GM20000 (cell line): Measurements from ENCODE around the gene PRR14L.

Source experiments
- DNase-seq: peaks from one replicate; pipeline ENCODE4 v3.0.0; 2012; ENCODE audit warnings: low spot score
- CTCF ChIP-seq: IDR thresholded peaks from 2 replicates; pipeline ENCODE4 v1.5.1; 2012; ENCODE audit warnings: mild to moderate bottlenecking, control low read depth; ENCODE audit errors: extremely low read depth, missing control alignments

Gene PRR14L

GRCh38 chr22:31692186-31692886 lies 57.6 kb downstream of the PRR14L start:
- no peak for TF ChIP-seq CTCF
- DNase-seq = no peak

- no peak for DNase-seq
- no peak for TF ChIP-seq CTCF
Measured at GRCh38 chr22:31691408-31691807, 58.5 kb downstream of the PRR14L start.

- no peak for TF ChIP-seq CTCF
- no peak for DNase-seq
Measured at GRCh38 chr22:31683181-31684105, 66.5 kb downstream of the PRR14L start.

DNA sequence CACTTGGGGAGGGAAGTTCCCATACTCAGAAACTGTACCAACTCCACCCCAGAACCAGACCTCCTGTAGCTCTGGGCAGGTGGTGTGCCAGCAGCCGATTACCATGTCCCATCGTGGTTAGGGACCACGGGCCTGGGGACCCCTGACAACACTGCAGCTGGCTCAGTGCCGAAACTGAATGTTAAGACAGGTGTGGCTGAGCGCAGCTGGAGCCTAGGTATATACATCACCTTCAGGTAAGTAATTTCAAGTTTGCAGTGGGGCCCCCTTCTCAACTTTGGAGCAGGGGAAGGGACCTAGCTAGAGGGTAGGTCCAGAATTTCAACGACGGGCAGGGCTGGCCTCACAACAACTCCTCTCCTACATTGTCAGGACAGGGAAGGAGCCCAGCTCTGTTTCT lies 67.2 kb downstream of the PRR14L start:
- TF ChIP-seq CTCF = no peak

GRCh38 chr22:31681349-31682345 lies 68.3 kb downstream of the PRR14L start:
- TF ChIP-seq CTCF = no peak
- no peak for DNase-seq

More for the DNA sequence above, 67.2 kb downstream of the PRR14L start:
- no peak for DNase-seq

- DNase-seq = no peak
- no peak for TF ChIP-seq CTCF
Measured at GRCh38 chr22:31680861-31681341, 69.0 kb downstream of the PRR14L start.
